Choroid plexus epithelial cell (primary cell): ENCODE measurements around the gene TBC1D19.

Source experiments
- DNase-seq: peaks from one replicate; pipeline ENCODE4 v3.0.0-alpha.2; 2010; ENCODE audit warnings: low read depth
- H3K4me3 ChIP-seq: 2 replicates; pipeline ENCODE4 v1.5.1; 2011; ENCODE audit warnings: low read depth, mild to moderate bottlenecking, control low read depth, low read length, moderate library complexity
- CTCF ChIP-seq: conservative IDR thresholded peaks from 2 replicates; pipeline ENCODE4 v1.5.1; 2011; ENCODE audit warnings: low read depth, mild to moderate bottlenecking, control low read depth, inconsistent platforms, low read length, moderate library complexity

TBC1D19 gene

GRCh38 chr4:26748811-26749210 lies 164.9 kb downstream of the TBC1D19 start:
- TF ChIP-seq CTCF: no peak
- DNase-seq: no peak
- H3K4me3 ChIP-seq: no peak overlapping the region

GRCh38 chr4:26749867-26750266 lies 166.0 kb downstream of the TBC1D19 start:
- DNase-seq: no peak
- no peak overlapping the region for H3K4me3 ChIP-seq
- TF ChIP-seq CTCF: no peak

- H3K4me3 ChIP-seq: no peak overlapping the region
- DNase-seq: no peak
- TF ChIP-seq CTCF: no peak
These were observed 167.1 kb downstream of the TBC1D19 start for GRCh38 chr4:26751004-26751403.

GRCh38 chr4:26751838-26752237 lies 168.0 kb downstream of the TBC1D19 start:
- DNase-seq: no peak
- H3K4me3 ChIP-seq: no peak overlapping the region
- no peak for TF ChIP-seq CTCF

GRCh38 chr4:26753187-26753586 lies 169.3 kb downstream of the TBC1D19 start:
- no peak overlapping the region for H3K4me3 ChIP-seq
- TF ChIP-seq CTCF: no peak
- no peak for DNase-seq

- H3K4me3 ChIP-seq: no peak overlapping the region
- peak; percentile 70 for DNase-seq
- TF ChIP-seq CTCF: no peak
These were observed 169.7 kb downstream of the TBC1D19 start for GRCh38 chr4:26753617-26754016.

- TF ChIP-seq CTCF: no peak
- no peak overlapping the region for H3K4me3 ChIP-seq
- DNase-seq: no peak
These were observed 173.9 kb downstream of the TBC1D19 start for GRCh38 chr4:26757751-26758150.
